Measurements from ENCODE around the gene PPT1.

PPT1 gene

DNA sequence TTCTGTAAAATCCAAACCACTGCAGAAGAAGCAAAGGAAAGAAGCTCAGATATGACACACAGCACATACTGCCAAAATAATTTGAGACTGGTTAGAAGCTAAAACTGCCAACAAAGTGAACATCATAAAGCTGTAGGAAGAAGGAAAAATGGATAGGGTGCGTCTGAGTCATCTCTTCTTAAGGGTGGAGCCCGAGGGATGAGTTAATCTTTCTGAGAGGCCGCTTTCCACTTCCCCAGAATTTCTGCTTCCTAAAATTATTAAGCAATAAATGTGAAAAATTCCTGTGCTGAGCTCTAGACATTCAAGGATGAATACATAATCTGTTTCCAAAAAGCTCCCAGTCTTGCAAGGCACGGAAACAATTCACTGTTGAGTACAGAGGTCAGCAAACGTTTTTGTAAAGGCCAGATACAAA, 20.1 kb downstream of the PPT1 start:
- no peaks in the 10 kb centered on the region for H3K9me3 Mint-ChIP-seq
- DNase-seq (ENCODE audit: low spot score in 2 of 2) = no peak
- no peak for ATAC-seq (ENCODE audit: low read depth)
- no peaks in the 10 kb centered on the region for H3K27me3 Mint-ChIP-seq
- no peak overlapping the region for H3K4me3 Mint-ChIP-seq
- peaks cover 24% of the 10 kb centered on the region for H3K36me3 Mint-ChIP-seq
- H3K27ac Mint-ChIP-seq = no peak overlapping the region
- peaks cover 16% of the 10 kb centered on the region for H3K4me1 Mint-ChIP-seq

DNA sequence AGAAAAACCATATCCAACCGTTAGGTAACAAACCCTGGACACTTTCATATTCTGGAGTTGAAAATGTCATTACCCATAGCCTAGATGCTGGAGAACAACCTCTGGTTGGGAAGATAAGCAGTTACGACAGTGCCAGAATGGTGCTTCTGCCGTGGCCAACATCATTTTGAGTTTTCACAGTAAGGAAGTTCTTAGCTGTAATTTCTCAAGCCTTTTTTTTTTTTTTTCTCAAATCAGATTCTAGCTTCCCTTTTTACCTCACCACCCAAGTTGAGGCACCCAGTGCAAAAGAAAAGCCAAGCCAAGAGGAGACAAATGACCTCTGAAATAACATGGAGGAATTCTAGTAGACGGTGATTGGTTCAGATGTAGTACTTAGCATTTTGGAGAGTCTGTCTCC, 21.8 kb downstream of the PPT1 start:
- H3K36me3 Mint-ChIP-seq = peaks cover 29% of the 10 kb centered on the region
- ATAC-seq (ENCODE audit: low read depth) (peak; percentile 31), DNase-seq (ENCODE audit: low spot score in 2 of 2) (no peak)
- no peak overlapping the region for H3K4me3 Mint-ChIP-seq
- H3K9me3 Mint-ChIP-seq = no peaks in the 10 kb centered on the region
- peak overlapping the region; percentile 78 for H3K27ac Mint-ChIP-seq
- H3K4me1 Mint-ChIP-seq = peaks cover 15% of the 10 kb centered on the region
- no peaks in the 10 kb centered on the region for H3K27me3 Mint-ChIP-seq

DNA sequence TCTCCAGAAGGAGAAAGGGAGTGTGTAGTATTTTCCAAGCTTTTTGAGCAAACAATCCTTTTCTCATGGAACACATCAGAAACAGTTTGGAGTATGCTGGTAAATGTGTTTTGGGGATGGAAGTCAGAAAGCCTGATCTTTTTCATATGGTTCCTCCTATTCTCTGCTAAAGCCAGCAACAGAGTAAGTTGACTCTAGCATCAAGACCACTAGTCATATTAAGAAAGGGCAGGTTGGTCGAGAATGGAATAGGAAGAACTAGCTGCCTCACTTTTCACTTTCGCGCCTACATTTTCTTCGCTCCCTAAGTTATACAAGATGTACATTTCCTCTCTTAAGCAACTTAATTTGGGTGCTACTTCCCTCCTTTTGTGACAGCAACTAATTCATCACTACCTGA, 24.0 kb downstream of the PPT1 start:
- DNase-seq (ENCODE audit: low spot score in 2 of 2) (no peak), ATAC-seq (ENCODE audit: low read depth) (no peak)
- H3K27me3 Mint-ChIP-seq = no peaks in the 10 kb centered on the region
- no peaks in the 10 kb centered on the region for H3K9me3 Mint-ChIP-seq
- H3K4me1 Mint-ChIP-seq = peaks cover 8% of the 10 kb centered on the region
- no peak overlapping the region for H3K4me3 Mint-ChIP-seq
- peak overlapping the region; percentile 50 for H3K27ac Mint-ChIP-seq
- H3K36me3 Mint-ChIP-seq = peaks cover 27% of the 10 kb centered on the region

DNA sequence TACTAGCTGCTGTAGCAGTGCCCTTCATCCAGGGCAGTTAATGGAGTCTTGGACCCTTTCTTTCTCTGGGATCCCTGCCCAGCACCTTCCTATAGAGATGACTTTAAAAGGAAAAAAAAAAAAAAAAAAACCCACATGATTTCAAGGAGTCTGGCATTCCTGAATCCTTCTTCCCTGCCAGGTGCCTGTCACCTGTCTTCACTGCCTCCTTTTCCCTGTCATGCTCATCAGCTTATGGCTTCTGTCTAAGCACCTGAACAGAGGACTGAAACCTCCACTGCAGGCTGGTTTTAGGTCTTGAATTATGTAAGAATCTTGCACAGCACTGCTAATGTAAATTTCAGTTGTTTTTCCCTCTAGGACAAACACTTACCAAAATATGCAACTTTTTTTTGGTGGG, 24.9 kb downstream of the PPT1 start:
- H3K27me3 Mint-ChIP-seq = no peaks in the 10 kb centered on the region
- DNase-seq (ENCODE audit: low spot score in 2 of 2) (no peak), ATAC-seq (ENCODE audit: low read depth) (no peak)
- H3K36me3 Mint-ChIP-seq = peaks cover 29% of the 10 kb centered on the region
- H3K4me1 Mint-ChIP-seq = peaks cover 13% of the 10 kb centered on the region
- no peak overlapping the region for H3K27ac Mint-ChIP-seq
- no peaks in the 10 kb centered on the region for H3K9me3 Mint-ChIP-seq
- H3K4me3 Mint-ChIP-seq = no peak overlapping the region

DNA sequence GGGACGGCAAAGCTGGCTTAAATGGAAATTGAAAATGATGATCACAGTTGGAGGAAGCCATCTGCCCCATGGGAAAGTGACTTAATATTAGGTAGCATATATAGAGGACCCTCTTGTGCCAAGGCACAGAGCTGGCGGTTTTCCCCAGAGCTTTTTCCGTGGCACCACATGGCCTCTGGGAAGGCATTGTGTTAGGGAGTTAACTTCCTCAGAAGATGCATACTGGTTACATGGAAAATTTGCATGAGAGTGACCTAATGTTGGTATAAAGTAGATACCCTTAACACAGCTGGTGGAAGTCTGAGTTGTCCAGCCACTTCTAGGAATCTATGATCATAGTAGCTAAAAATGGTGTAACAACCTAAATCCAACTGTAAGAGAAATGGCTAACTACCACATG, 29.2 kb downstream of the PPT1 start:
- Mint-ChIP-seq H3K4me3 (no peak overlapping the region), H3K36me3 (peaks cover 57% of the 10 kb centered on the region), H3K27me3 (no peaks in the 10 kb centered on the region), H3K4me1 (peaks cover 35% of the 10 kb centered on the region), H3K27ac (peak overlapping the region; percentile 81), H3K9me3 (no peaks in the 10 kb centered on the region)
- DNase-seq (ENCODE audit: low spot score in 2 of 2) (no peak), ATAC-seq (ENCODE audit: low read depth) (no peak)

DNA sequence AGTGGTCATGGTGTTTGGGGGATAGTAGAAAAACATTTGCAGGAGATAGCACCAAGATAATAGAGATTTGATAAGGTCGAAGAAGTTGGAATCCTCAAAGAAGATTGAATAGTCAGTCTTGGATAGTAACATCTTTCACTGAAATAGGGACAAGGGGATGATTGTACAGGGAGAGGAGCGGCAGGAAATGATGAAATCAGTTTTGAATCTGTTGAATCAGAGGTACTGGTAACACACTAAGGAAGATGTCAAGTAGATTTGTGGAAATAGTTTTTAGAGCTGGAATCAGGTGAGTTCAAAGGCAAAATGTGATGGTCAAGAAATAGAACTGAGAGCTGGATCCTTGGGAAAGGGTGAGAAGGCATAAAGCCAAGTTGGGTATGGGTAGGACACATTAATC, 30.0 kb downstream of the PPT1 start:
- H3K4me1 Mint-ChIP-seq = peaks cover 38% of the 10 kb centered on the region
- no peaks in the 10 kb centered on the region for H3K9me3 Mint-ChIP-seq
- H3K4me3 Mint-ChIP-seq = no peak overlapping the region
- peaks cover 56% of the 10 kb centered on the region for H3K36me3 Mint-ChIP-seq
- DNase-seq (ENCODE audit: low spot score in 2 of 2) = no peak
- H3K27me3 Mint-ChIP-seq = no peaks in the 10 kb centered on the region
- ATAC-seq (ENCODE audit: low read depth) = no peak
- peak overlapping the region; percentile 81 for H3K27ac Mint-ChIP-seq

DNA sequence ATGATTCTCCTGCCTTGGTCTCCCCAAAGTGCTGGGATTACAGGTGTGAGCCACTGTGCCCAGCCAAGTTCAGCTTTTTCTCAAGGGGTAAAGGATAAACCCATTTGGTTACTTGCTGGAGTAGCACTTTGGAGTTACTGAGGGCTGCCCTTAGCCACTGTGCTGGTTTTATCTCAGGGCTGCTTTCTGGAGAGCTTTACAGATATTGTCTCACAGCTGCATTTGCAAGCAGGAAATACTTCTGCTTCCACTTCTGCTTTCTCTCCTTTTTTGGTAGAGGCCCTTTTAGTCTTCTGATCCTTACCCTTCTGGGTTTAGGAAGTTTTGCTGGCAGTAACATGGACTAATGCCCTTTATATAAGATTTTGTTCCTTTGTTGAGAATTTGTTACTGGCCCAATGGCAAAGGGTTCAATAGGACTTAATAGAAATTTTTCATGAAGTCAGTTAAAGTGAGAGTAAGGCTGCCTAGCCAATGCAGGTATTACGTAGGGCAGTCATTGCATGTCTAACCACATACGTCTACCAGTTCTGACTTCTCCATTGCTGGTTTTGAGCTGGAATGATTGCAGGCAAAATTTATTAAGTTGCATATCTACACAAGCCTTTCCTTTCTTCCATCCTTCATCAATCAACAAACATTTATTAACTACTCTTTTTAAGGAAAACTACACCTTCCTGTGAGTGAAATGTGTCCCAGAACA, 32.1 kb downstream of the PPT1 start:
- Mint-ChIP-seq H3K27ac (peak overlapping the region; percentile 88), H3K9me3 (no peaks in the 10 kb centered on the region), H3K27me3 (no peaks in the 10 kb centered on the region), H3K4me3 (peak overlapping the region; percentile 46), H3K4me1 (peaks cover 53% of the 10 kb centered on the region), H3K36me3 (peaks cover 52% of the 10 kb centered on the region)
- DNase-seq (ENCODE audit: low spot score in 2 of 2) (peak; percentile 37 to 53), ATAC-seq (ENCODE audit: low read depth) (peak; percentile 97)

DNA sequence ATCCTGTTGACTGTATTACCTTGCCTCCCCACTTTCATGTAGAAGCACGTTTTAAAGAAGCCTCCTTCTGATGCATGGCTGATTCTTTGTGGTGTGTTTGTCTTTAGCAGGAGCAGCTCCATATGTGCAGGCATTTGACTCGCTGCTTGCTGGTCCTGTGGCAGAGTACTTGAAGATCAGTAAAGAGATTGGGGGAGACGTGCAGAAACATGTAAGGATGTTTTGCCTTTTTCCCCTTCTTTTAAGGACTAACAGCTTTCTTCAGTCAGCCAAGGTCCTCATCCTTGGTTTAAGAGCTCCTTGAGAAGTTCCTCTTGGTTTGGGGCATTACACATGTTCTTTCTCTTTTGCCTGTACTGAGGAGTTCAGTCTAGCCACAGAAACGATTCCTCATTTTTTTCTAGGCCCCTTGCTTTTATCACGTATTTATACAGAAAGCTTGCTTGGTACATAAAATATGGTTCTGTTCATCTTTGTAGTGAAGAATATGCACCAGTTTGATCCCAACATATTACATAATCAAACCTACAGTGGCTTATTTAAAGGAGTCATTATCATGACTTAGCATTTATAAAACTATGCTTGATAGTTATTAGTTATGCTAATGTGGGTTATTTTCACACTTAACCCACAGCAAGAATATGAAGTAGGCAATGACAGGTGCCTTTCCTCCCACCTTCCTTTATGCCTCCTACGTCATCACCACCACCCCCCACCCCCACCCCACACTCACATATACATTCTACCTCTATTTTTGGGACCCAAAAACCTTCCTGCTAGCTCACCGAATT, 36.9 kb downstream of the PPT1 start:
- peaks cover 29% of the 10 kb centered on the region for H3K36me3 Mint-ChIP-seq
- no peaks in the 10 kb centered on the region for H3K27me3 Mint-ChIP-seq
- H3K27ac Mint-ChIP-seq = peak overlapping the region; percentile 72
- ATAC-seq (ENCODE audit: low read depth) (no peak), DNase-seq (ENCODE audit: low spot score in 2 of 2) (no peak)
- peak overlapping the region; percentile 43 for H3K4me3 Mint-ChIP-seq
- H3K4me1 Mint-ChIP-seq = peaks cover 73% of the 10 kb centered on the region
- no peaks in the 10 kb centered on the region for H3K9me3 Mint-ChIP-seq

DNA sequence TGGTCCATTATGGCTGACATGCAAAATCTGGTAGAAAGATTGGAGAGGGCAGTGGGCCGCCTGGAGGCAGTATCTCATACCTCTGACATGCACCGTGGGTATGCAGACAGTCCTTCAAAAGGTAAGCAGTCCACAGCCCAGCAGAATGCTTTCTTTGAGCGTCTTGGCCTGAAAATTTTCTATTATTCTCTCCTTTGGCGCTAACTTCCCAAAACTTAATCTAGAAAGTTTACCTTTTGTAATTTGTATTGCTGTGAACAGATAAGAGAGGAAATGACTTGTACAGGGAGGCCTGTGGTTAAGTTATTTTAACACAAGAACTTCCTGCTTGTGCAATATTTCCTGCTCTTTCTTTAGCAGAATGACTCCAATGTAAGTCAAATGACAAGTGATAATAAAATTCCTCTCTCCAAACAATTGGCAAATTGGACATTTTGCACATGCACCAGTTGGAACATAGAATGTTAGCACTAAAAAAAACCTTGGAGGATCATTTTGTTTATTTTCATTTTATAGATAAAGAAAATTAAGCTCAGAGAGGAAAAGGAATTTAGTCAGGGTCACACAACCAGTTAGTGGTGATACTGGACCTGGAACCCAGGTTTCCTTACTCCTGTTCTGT, 37.6 kb downstream of the PPT1 start:
- Mint-ChIP-seq H3K4me1 (peaks cover 74% of the 10 kb centered on the region), H3K27me3 (no peaks in the 10 kb centered on the region), H3K36me3 (peaks cover 31% of the 10 kb centered on the region), H3K9me3 (no peaks in the 10 kb centered on the region), H3K27ac (peak overlapping the region; percentile 72), H3K4me3 (peak overlapping the region; percentile 60)
- no peak for DNase-seq (ENCODE audit: low spot score in 2 of 2)
- ATAC-seq (ENCODE audit: low read depth) = peak; percentile 85

DNA sequence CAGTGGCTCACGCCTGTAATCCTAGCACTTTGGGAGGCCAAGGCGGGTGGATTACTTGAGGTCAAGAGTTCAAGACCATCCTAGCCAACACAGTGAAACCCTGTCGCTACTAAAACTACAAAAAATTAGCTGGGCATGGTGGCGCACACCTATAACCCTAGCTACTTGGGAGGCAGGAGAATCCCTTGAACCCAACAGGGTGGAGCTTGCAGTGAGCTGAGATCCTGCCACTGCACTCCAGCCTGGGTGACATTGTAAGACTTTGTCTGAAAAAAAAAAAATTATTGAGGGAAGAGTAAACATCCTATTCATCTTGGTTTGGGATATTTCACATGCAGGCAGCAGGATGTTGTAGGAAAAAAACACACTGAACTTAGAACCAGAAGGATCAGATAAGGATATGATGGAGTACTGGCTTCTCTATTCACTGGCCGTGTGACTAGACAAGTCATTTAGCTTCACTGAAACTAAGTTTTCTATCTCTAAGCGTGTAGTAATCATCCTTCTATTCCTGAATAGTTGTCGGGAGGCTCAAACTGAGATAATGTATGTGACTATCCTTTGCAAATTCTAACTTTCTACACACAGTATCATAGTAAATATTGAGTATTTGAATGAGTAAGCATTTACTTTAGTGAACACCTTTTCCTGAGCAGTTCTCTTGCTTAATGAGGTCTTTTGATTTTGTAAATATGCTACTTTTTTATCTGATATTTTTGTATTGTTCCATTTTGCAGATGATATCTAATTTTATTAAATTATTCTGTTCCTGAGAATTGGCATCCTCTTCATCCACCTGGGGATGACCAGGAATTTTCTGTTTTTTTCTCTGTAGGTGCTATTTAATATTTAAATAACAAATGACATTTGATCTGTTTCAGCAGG, 38.4 kb downstream of the PPT1 start:
- peaks cover 71% of the 10 kb centered on the region for H3K4me1 Mint-ChIP-seq
- peaks cover 27% of the 10 kb centered on the region for H3K36me3 Mint-ChIP-seq
- peak overlapping the region; percentile 72 for H3K27ac Mint-ChIP-seq
- ATAC-seq (ENCODE audit: low read depth) (no peak), DNase-seq (ENCODE audit: low spot score in 2 of 2) (no peak)
- H3K9me3 Mint-ChIP-seq = no peaks in the 10 kb centered on the region
- H3K4me3 Mint-ChIP-seq = peak overlapping the region; percentile 60
- H3K27me3 Mint-ChIP-seq = no peaks in the 10 kb centered on the region

DNA sequence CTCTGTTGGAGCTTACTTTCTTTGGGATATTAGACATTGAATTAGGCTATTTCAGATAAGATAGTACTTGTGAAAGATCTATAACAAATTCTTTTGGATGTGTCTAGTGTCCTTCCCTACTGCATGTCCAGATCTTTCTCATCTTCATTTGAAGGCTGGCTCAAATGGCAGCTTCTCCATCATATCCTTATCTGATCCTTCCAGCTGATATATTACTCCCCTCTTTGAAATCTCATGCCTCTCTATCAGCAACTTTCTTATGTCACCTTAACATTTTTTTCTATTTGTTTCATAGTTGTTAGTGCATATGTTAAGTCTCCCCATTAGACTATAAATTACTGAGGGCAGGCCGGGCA, 39.0 kb downstream of the PPT1 start:
- DNase-seq (ENCODE audit: low spot score in 2 of 2) (no peak), ATAC-seq (ENCODE audit: low read depth) (no peak)
- Mint-ChIP-seq H3K4me1 (peaks cover 70% of the 10 kb centered on the region), H3K4me3 (peak overlapping the region; percentile 49), H3K36me3 (peaks cover 23% of the 10 kb centered on the region), H3K27ac (peak overlapping the region; percentile 72), H3K27me3 (no peaks in the 10 kb centered on the region), H3K9me3 (no peaks in the 10 kb centered on the region)

DNA sequence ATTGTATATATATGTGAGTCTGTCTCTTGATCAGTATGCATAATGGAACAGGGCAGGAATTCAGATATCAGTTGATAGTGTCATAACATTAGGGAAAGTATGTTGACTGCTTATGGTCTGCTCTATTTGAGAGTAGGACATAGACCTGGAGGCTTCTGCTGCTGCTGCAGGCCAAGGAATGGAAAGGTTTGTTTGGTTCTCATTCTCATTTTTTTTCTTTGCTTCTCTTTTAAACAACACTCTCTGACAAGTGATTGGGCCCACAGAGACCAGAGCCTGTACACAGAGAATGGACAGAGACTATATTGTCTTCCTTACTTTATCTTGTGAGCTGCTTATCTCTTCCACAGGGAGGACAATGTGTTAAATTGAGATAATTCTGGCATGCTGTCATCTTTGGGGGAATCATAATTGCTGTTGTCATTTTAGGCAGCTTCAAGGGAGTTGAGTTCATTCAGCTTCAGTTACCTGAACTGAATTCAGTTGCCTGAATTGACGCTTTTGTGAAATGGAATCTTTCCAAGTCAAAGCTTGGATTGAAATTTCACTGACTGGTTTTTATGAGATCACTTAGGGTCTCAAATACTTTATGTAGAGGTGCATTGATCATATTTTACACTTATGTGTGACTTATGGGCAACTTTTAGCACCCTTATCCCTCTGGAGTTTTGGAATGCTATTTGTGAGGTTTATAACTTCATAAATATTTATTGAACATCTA, 39.6 kb downstream of the PPT1 start:
- Mint-ChIP-seq H3K36me3 (peaks cover 22% of the 10 kb centered on the region), H3K4me1 (peaks cover 68% of the 10 kb centered on the region), H3K4me3 (peak overlapping the region; percentile 39), H3K27ac (peak overlapping the region; percentile 72), H3K9me3 (no peaks in the 10 kb centered on the region), H3K27me3 (no peaks in the 10 kb centered on the region)
- DNase-seq (ENCODE audit: low spot score in 2 of 2) (no peak), ATAC-seq (ENCODE audit: low read depth) (no peak)
